ENCODE data around the gene ANKRD63. TPM values are rescaled to one million over a fixed set of nuclear protein-coding genes. Genes with fewer than 3 reads are reported as not detected.

The ANKRD63 gene
- polyA plus RNA-seq, 3 donors: not detected

DNA sequence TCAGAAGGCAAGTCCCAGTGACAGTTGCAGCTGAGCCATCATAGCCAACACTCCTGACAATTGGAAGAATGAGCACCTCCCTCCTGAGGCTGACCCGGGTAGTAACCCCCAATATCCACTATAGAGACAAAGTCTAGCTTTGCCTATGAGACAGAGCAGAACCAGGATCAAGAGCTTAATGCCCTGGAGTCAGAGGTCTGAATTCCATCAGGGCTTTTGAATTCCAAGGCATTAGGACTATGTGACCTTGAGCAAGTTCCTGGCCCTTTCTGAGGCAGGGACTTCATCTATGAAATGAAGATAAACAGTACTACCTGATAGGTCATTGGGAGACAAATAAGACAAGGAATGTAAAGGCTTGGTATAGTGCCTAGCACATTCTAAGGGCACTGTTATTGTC lies 37.5 kb upstream of the ANKRD63 start:
- Mint-ChIP-seq H3K36me3 (peaks cover 0 to 3% of the 10 kb centered on the region in 2 donors), H3K27ac (no peak overlapping the region), H3K4me3 (no peak overlapping the region), H3K27me3 (ENCODE audit: low read depth in 3 of 3) (peaks cover 2 to 10% (median 6%) of the 10 kb centered on the region in 3 donors), H3K4me1 (peaks cover 24% of the 10 kb centered on the region), H3K9me3 (peaks cover 0 to 3% (median 0%) of the 10 kb centered on the region in 7 donors)
- Histone ChIP-seq H3K4me1 (ENCODE audit: control insufficient read depth in 1 of 2, insufficient read depth in 2 of 2, low read length in 2 of 2) (peaks cover 14 to 26% of the 10 kb centered on the region in 2 donors), H3K4me2 (replicated peaks; ENCODE audit: extremely low read depth, low read length, poor library complexity, severe bottlenecking) (no peak overlapping the region), H4K20me1 (ENCODE audit: insufficient read depth, low read length) (peaks cover 3% of the 10 kb centered on the region), H3K9ac (ENCODE audit: insufficient read depth, low read length, poor library complexity, severe bottlenecking) (no peak overlapping the region), H3K27me3 (ENCODE audit: control insufficient read depth in 2 of 2, insufficient read depth in 2 of 2, low read length in 2 of 2) (no peaks in the 10 kb centered on the region), H3K4me3 (replicated peaks in 1 of 3; ENCODE audit: low read depth in 2 of 3, low read length in 3 of 3) (no peak overlapping the region), H3K79me2 (ENCODE audit: insufficient read depth, low read length) (peaks cover 11% of the 10 kb centered on the region), H3K9me3 (replicated peaks in 1 of 2; ENCODE audit: control insufficient read depth in 1 of 2, insufficient read depth in 1 of 2, low read length in 2 of 2) (no peaks in the 10 kb centered on the region), H3K36me3 (replicated peaks in 1 of 2; ENCODE audit: control insufficient read depth in 1 of 2, insufficient read depth in 2 of 2, low read length in 2 of 2) (no peaks in the 10 kb centered on the region), H2AFZ (ENCODE audit: insufficient read depth, low read depth, low read length, poor library complexity, severe bottlenecking) (no peak overlapping the region), H3K27ac (ENCODE audit: low read depth in 1 of 2, low read length in 2 of 2) (no peak overlapping the region)
- WGBS (ENCODE audit: insufficient coverage): no CpG with 5 or more reads among the region's 1 CpG
- intact Hi-C loops (cut with micrococcal nuclease): no loop called here
- no peak for DNase-seq
- TF ChIP-seq, protein P1, sequence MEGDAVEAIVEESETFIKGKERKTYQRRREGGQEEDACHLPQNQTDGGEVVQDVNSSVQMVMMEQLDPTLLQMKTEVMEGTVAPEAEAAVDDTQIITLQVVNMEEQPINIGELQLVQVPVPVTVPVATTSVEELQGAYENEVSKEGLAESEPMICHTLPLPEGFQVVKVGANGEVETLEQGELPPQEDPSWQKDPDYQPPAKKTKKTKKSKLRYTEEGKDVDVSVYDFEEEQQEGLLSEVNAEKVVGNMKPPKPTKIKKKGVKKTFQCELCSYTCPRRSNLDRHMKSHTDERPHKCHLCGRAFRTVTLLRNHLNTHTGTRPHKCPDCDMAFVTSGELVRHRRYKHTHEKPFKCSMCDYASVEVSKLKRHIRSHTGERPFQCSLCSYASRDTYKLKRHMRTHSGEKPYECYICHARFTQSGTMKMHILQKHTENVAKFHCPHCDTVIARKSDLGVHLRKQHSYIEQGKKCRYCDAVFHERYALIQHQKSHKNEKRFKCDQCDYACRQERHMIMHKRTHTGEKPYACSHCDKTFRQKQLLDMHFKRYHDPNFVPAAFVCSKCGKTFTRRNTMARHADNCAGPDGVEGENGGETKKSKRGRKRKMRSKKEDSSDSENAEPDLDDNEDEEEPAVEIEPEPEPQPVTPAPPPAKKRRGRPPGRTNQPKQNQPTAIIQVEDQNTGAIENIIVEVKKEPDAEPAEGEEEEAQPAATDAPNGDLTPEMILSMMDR (IDR thresholded peaks at IDR 0.05): no peak

DNA sequence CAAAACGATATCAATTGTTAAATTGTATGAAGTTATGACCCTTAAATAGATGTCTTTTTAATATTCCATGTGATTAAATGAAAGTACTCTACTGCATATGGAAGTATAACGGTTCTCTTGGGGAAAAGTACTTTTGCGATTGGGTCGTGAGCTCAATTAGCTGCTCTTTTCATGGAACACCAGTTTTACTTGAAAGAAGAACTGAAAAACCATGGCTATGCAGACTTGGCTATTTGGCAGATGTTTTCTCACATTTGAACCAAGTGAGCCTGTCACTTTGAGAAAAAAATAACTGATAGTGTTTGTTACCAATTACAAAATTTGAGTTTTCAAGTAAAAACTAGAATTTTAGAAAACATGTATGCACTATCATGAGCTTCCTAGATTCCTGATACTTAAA lies 34.7 kb upstream of the ANKRD63 start:
- Mint-ChIP-seq H3K27me3 (ENCODE audit: low read depth in 3 of 3) (peaks cover 15 to 19% (median 19%) of the 10 kb centered on the region in 3 donors), H3K27ac (no peak overlapping the region), H3K4me3 (no peak overlapping the region), H3K36me3 (peaks cover 0 to 2% of the 10 kb centered on the region in 2 donors), H3K9me3 (no peaks in the 10 kb centered on the region), H3K4me1 (peaks cover 28% of the 10 kb centered on the region)
- Histone ChIP-seq H3K79me2 (ENCODE audit: insufficient read depth, low read length) (no peaks in the 10 kb centered on the region), H4K20me1 (ENCODE audit: insufficient read depth, low read length) (no peaks in the 10 kb centered on the region), H3K9ac (ENCODE audit: insufficient read depth, low read length, poor library complexity, severe bottlenecking) (no peak overlapping the region), H3K36me3 (replicated peaks in 1 of 2; ENCODE audit: control insufficient read depth in 1 of 2, insufficient read depth in 2 of 2, low read length in 2 of 2) (no peaks in the 10 kb centered on the region), H2AFZ (ENCODE audit: insufficient read depth, low read depth, low read length, poor library complexity, severe bottlenecking) (no peak overlapping the region), H3K27ac (ENCODE audit: low read depth in 1 of 2, low read length in 2 of 2) (no peak overlapping the region), H3K4me1 (ENCODE audit: control insufficient read depth in 1 of 2, insufficient read depth in 2 of 2, low read length in 2 of 2) (peaks cover 11 to 13% of the 10 kb centered on the region in 2 donors), H3K4me2 (replicated peaks; ENCODE audit: extremely low read depth, low read length, poor library complexity, severe bottlenecking) (no peak overlapping the region), H3K4me3 (replicated peaks in 1 of 3; ENCODE audit: low read depth in 2 of 3, low read length in 3 of 3) (no peak overlapping the region), H3K27me3 (ENCODE audit: control insufficient read depth in 2 of 2, insufficient read depth in 2 of 2, low read length in 2 of 2) (peaks cover 4 to 10% of the 10 kb centered on the region in 2 donors), H3K9me3 (replicated peaks in 1 of 2; ENCODE audit: control insufficient read depth in 1 of 2, insufficient read depth in 1 of 2, low read length in 2 of 2) (no peaks in the 10 kb centered on the region)
- TF ChIP-seq, protein P1 (IDR thresholded peaks at IDR 0.05): no peak
- intact Hi-C loops (cut with micrococcal nuclease): no loop called here
- WGBS (ENCODE audit: insufficient coverage): 49% methylated on average over 3 of the region's 4 CpGs
- no peak for DNase-seq

Data from CD14-positive monocyte (primary cell).